ENCODE results near the gene FBXL19. TPM values are rescaled to one million over a fixed set of nuclear protein-coding genes. Genes with fewer than 3 reads are reported as not detected.

Gene FBXL19
- total and polyA plus RNA-seq, 2 of the 13 experiments (the other 11 are each of a cell fraction or from before 2014, with no cell fraction given): 6.0 to 13.7 TPM

- TF ChIP-seq PRDM4 (CRISPR knock-in tag; IDR thresholded peaks at IDR 0.05; ENCODE audit: borderline replicate concordance): 0 out of 2 replicates have a peak, but pooled peaks have one; percentile 67
- peak; percentile 95 for TF ChIP-seq CAMTA2 (CRISPR knock-in tag; IDR thresholded peaks at IDR 0.05; ENCODE audit: borderline replicate concordance)
- TF ChIP-seq ZNF10 (CRISPR knock-in tag; IDR thresholded peaks at IDR 0.05; ENCODE audit: borderline replicate concordance, low read depth): no peak
- TF ChIP-seq ZNF790 (CRISPR knock-in tag; IDR thresholded peaks at IDR 0.05; ENCODE audit: borderline replicate concordance): peak; percentile 91; the same call in 1 of the 2 replicates
- peak; percentile 58 for TF ChIP-seq SKI (IDR thresholded peaks at IDR 0.05; ENCODE audit: partially characterized antibody)
- peak; percentile 63; the same call in 1 of the 2 replicates for TF ChIP-seq NR2C2 (CRISPR knock-in tag; IDR thresholded peaks at IDR 0.05; ENCODE audit: borderline replicate concordance)
- peak; percentile 88 for TF ChIP-seq ZNF800 (CRISPR knock-in tag; IDR thresholded peaks at IDR 0.05)
- TF ChIP-seq GABPA (IDR thresholded peaks at IDR 0.05; ENCODE audit: low read depth, low read length): peak; percentile 40
- no peak for TF ChIP-seq GABPA (CRISPR knock-in tag; IDR thresholded peaks at IDR 0.05; ENCODE audit: low read depth)
- peak; percentile 77; the same call in 1 of the 2 replicates for TF ChIP-seq ZNF780A (CRISPR knock-in tag; IDR thresholded peaks at IDR 0.05)
- TF ChIP-seq ZMYM2 (CRISPR knock-in tag; IDR thresholded peaks at IDR 0.05): peak; percentile 84
- no peak for TF ChIP-seq SOX13 (IDR thresholded peaks at IDR 0.05)
- TF ChIP-seq SOX13 (CRISPR knock-in tag; conservative IDR thresholded peaks at IDR 0.05 in 1 of 2, IDR thresholded peaks at IDR 0.05 in 1 of 2): peak in 1 of 2 experiments; percentile 60; a peak in 2 of 4 replicates
- peak; percentile 94 for TF ChIP-seq SP4 (CRISPR knock-in tag; IDR thresholded peaks at IDR 0.05)
- TF ChIP-seq ELF3 (CRISPR knock-in tag; IDR thresholded peaks at IDR 0.05): no peak; the same call in none of the 2 replicates
- TF ChIP-seq SNAPC4 (CRISPR knock-in tag; IDR thresholded peaks at IDR 0.05): 0 out of 2 replicates have a peak, but pooled peaks have one; percentile 49
- TF ChIP-seq HIVEP1 (CRISPR knock-in tag; IDR thresholded peaks at IDR 0.05): peak; percentile 91
- no peak for TF ChIP-seq ATF1 (CRISPR knock-in tag; IDR thresholded peaks at IDR 0.05)
- TF ChIP-seq ZNF709 (CRISPR knock-in tag; IDR thresholded peaks at IDR 0.05): peak; percentile 95; the same call in 1 of the 2 replicates
These were observed 29.4 kb upstream of the FBXL19 start, which contains the start of gene BCL7C (continued) for GRCh38 chr16:30893744-30894539.

All from HepG2 (cell line).